Omental fat pad (tissue), 4 donors: Measurements from ENCODE around the gene MYBPC3. TPM values are rescaled to one million over a fixed set of nuclear protein-coding genes. Genes with fewer than 3 reads are reported as not detected.

ENCODE experiments used
- ATAC-seq: fragments of 150-250 bp; one replicate; pipeline ENCODE4 v1.9.1; 2016; ENCODE audit warnings: mild to moderate bottlenecking, moderate library complexity; ENCODE audit not compliant: low FRiP score
- DNase-seq: peaks from one replicate; pipeline ENCODE4 v3.0.0-alpha.2; 2019; ENCODE audit warnings: low spot score
- total RNA-seq, 4 donors: library from RNA; depleted of rRNA; stranded (reverse); fragments of >200 nt; gene quantifications; one replicate each; pipeline ENCODE4 v1.1.0, GENCODE V29; 2016
- TF ChIP-seq, protein P1 (sequence below), 3 donors: fragments of 450-650 bp; IDR thresholded peaks; one replicate each; pipeline ENCODE4 v1.5.1; 2016 to 2017; ENCODE audit warnings: antibody characterized with exemption in 3 of 3, mild to moderate bottlenecking in 3 of 3, moderate library complexity in 2 of 3

MYBPC3 gene
- total RNA-seq, 4 donors from 2014 or later, result 0.19 to 0.79 (median 0.21) TPM

- TF ChIP-seq, protein P1, sequence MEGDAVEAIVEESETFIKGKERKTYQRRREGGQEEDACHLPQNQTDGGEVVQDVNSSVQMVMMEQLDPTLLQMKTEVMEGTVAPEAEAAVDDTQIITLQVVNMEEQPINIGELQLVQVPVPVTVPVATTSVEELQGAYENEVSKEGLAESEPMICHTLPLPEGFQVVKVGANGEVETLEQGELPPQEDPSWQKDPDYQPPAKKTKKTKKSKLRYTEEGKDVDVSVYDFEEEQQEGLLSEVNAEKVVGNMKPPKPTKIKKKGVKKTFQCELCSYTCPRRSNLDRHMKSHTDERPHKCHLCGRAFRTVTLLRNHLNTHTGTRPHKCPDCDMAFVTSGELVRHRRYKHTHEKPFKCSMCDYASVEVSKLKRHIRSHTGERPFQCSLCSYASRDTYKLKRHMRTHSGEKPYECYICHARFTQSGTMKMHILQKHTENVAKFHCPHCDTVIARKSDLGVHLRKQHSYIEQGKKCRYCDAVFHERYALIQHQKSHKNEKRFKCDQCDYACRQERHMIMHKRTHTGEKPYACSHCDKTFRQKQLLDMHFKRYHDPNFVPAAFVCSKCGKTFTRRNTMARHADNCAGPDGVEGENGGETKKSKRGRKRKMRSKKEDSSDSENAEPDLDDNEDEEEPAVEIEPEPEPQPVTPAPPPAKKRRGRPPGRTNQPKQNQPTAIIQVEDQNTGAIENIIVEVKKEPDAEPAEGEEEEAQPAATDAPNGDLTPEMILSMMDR (IDR thresholded peaks at IDR 0.05), result no peak
- DNase-seq, result no peak
- no peak for ATAC-seq
Measured at GRCh38 chr11:47328449-47329390, 23.8 kb downstream of the MYBPC3 start.

- TF ChIP-seq, protein P1 (IDR thresholded peaks at IDR 0.05), result no peak
- ATAC-seq (no peak), DNase-seq (no peak)
Measured at GRCh38 chr11:47327949-47328348, 24.6 kb downstream of the MYBPC3 start.

DNA sequence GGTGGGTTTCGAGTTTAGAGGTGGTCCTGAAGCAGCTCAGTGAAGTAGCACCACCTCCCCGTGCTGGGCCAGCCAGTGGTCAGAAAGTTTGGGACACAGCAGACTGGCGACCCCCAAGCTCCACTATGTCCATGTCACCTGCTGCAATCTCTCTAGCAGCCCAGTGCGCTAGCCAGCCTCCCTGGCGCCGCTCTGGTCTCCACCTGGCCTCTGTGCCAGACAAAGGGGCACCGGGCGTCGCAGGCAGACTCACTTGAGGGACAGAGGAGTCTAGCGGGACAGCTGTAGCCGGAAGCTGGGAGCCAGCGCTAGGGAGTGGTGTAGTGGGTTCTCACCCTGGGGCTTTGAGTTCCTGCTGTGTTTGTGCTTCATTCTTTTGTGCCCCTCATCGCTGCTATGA lies 25.5 kb downstream of the MYBPC3 start:
- ATAC-seq, result no peak
- TF ChIP-seq, protein P1 (IDR thresholded peaks at IDR 0.05), result no peak
- no peak for DNase-seq

- TF ChIP-seq, protein P1 (IDR thresholded peaks at IDR 0.05), result no peak
- ATAC-seq (no peak), DNase-seq (no peak)
Measured at GRCh38 chr11:47326198-47326597, 26.3 kb downstream of the MYBPC3 start.

DNA sequence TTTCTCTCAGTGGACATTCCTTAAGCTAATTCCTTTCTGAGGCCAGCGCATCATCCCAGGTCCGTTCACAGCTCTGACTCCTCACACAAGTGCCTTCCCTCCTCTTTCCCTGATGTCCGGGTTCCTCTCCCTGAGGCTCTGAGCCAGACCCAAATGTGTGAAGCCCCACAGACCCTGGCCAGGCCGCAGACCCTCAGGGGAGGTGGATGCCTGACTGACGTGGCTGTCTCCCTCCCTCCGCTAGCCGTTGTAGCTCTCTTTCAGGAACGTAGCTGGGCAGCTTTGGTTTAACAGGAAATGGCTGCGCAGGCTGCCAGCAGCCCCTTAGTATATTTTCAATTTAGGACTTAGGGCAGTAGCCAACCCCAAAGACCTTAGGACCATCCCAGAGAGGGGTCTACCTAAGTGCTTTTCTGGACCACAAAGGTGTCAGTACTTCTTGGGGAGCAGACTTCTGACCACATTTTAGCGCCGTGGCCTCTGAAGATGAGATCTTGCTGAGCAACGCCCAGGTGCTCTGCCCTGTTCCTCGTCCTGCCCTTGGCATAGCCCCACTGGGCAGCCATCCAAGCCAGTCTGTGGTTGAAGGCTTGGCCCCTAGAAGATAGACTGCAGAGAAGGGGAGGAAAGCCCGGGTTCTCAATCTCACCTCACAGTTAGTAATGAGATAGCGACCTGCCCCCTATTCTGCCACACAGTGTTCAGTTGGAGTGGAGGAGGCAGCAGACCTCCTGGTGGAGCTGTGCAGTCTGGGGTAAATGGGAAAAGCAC lies 27.0 kb downstream of the MYBPC3 start:
- ATAC-seq (no peak), DNase-seq (no peak)
- TF ChIP-seq, protein P1 (IDR thresholded peaks at IDR 0.05), result no peak

DNA sequence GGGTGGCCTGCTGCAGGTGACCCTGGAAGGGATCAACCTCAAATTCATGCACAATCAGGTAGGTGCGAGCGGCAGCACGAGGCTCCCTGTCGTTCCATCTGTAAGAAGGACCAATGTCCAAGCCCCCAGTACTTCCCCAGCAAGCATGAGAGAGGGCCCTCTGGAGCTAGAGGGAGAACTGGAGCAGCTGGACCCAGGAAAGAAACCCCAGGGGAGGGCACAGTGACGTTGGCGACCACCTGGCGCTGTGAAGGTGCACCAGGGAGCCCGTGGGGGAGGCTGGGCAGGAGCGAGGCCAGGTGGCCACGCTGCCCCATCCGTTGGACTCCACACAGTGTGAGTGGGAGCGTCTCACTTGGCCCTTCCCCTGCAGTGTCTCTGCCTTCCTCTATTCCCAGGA lies 28.0 kb downstream of the MYBPC3 start:
- DNase-seq, result no peak
- no peak for ATAC-seq
- TF ChIP-seq, protein P1 (IDR thresholded peaks at IDR 0.05), result no peak
